NCI-H1105 (cell line): ENCODE measurements around the gene DMRTA1.
A peak's percentile ranks its signal among the peaks of the same experiment; 100 is the strongest.
"Not testable (repeated sequence)": the region's sequence is repeated elsewhere in the genome, so short reads cannot be mapped to it uniquely, and the experiment has no call there.

ENCODE experiments used
- DNase-seq: peaks from one replicate; lab custom pipeline; 2025; lab: John Stamatoyannopoulos, UW

DMRTA1 gene

GRCh38 chr9:22446589-22446949 lies at the start of gene DMRTA1:
TSS of gene DMRTA1 (plus strand) at chr9:22446824. CDS start at chr9:22447066, 242 bp downstream.
- peak; percentile 35 for DNase-seq

- no peak for DNase-seq
These were observed 45.0 kb upstream of the DMRTA1 start for GRCh38 chr9:22401671-22402070.

- no peak for DNase-seq
These were observed 40.6 kb upstream of the DMRTA1 start for GRCh38 chr9:22405869-22406659.

GRCh38 chr9:22413884-22414283 lies 32.7 kb upstream of the DMRTA1 start:
- DNase-seq = no peak

- DNase-seq = no peak
These were observed 30.5 kb upstream of the DMRTA1 start for GRCh38 chr9:22415941-22416691.

- no peak for DNase-seq
These were observed 29.9 kb upstream of the DMRTA1 start for GRCh38 chr9:22416692-22417060.

GRCh38 chr9:22423566-22423965 lies 23.1 kb upstream of the DMRTA1 start:
- no peak for DNase-seq

GRCh38 chr9:22424616-22425015 lies 22.0 kb upstream of the DMRTA1 start:
- DNase-seq = no peak

GRCh38 chr9:22425551-22425950 lies 21.1 kb upstream of the DMRTA1 start:
- DNase-seq = no peak

GRCh38 chr9:22427226-22427880 lies 19.3 kb upstream of the DMRTA1 start:
- DNase-seq = no peak

- DNase-seq = no peak
These were observed 12.9 kb upstream of the DMRTA1 start for GRCh38 chr9:22433691-22434090.

- DNase-seq = not testable (repeated sequence)
These were observed 11.4 kb upstream of the DMRTA1 start for GRCh38 chr9:22435252-22435651.

GRCh38 chr9:22437461-22438067 lies 9.1 kb upstream of the DMRTA1 start:
- not testable (repeated sequence) for DNase-seq

GRCh38 chr9:22440841-22441240 lies 5.8 kb upstream of the DMRTA1 start:
- no peak for DNase-seq

- DNase-seq = peak; percentile 64
These were observed 460 bp downstream of the DMRTA1 start for GRCh38 chr9:22446950-22447617.

- DNase-seq = no peak
These were observed 1.1 kb downstream of the DMRTA1 start for GRCh38 chr9:22447618-22448305.

GRCh38 chr9:22449719-22450118 lies 3.1 kb downstream of the DMRTA1 start:
- DNase-seq = no peak

- DNase-seq = peak; percentile 8
These were observed 5.9 kb downstream of the DMRTA1 start for GRCh38 chr9:22452415-22453010.

GRCh38 chr9:22454016-22454415 lies 7.4 kb downstream of the DMRTA1 start:
- DNase-seq = no peak

GRCh38 chr9:22455181-22455580 lies 8.6 kb downstream of the DMRTA1 start:
- DNase-seq = no peak

GRCh38 chr9:22457448-22457847 lies 10.8 kb downstream of the DMRTA1 start:
- peak; percentile 40 for DNase-seq
